HepG2 (cell line): ENCODE data around the gene TREH. TPM values are rescaled to one million over a fixed set of nuclear protein-coding genes. Genes with fewer than 3 reads are reported as not detected.

ENCODE experiments used
- ATAC-seq: fragments of 200-7000 bp; cut with Tn5 transposase; 3 replicates; pipeline ENCODE4 v1.9.1; 2020; ENCODE audit warnings: mild to moderate bottlenecking, moderate library complexity
- BruUV-seq: library from RNA; stranded (reverse); fragments of 400-500 nt; replicated peaks from 2 replicates; lab custom pipeline; 2021; lab: Mats Ljungman, UMichigan
- CTCF ChIA-PET: fragments of 300-600 bp; formaldehyde crosslinking; extraction: SDS; loops from one replicate; lab custom pipeline; 2021; ENCODE audit warnings: low total read pairs, inconsistent platforms, low intra/inter-chr PET ratio; lab: Yijun Ruan, JAX
- POLR2A ChIA-PET: fragments of 350-600 bp; sonication (Branson Sonifier 250); formaldehyde crosslinking; loops from one replicate; lab custom pipeline; 2020; ENCODE audit warnings: antibody characterized with exemption, inconsistent platforms; lab: Yijun Ruan, JAX
- DNase-seq: peaks from one replicate; pipeline ENCODE4 v3.0.0-alpha.2; 2015; ENCODE audit warnings: low spot score
- FAIRE-seq: peaks from 3 replicates; lab custom pipeline; 2011; peaks lifted over from hg19 to GRCh38; lab: Jason Lieb, UNC
- H2AFZ ChIP-seq: one replicate; pipeline ENCODE4 v1.6.1; 2011; ENCODE audit warnings: low read length, inconsistent platforms
- H3K27ac ChIP-seq: fragments of 300-600 bp; 3 replicates; pipeline ENCODE4 v1.8.0; 2011; ENCODE audit warnings: mixed run types, mild to moderate bottlenecking, mixed read lengths, low read length, inconsistent platforms; ENCODE audit not compliant: insufficient read depth; ENCODE audit errors: extremely low read length
- H3K27me3 ChIP-seq, 2 experiments: fragments of 200-600 bp in 1 of 2; 2 replicates in 1 of 2; 3 replicates in 1 of 2; pipeline versions ENCODE4 v1.6.0 to v1.8.0; 2011; ENCODE audit warnings: low read length in 2 of 2, mild to moderate bottlenecking in 2 of 2, moderate library complexity in 2 of 2, inconsistent platforms in 1 of 2; ENCODE audit not compliant: insufficient read depth in 2 of 2, control insufficient read depth in 1 of 2
- H3K36me3 ChIP-seq, 2 experiments: fragments of 200-600 bp in 1 of 2; replicated peaks in 1 of 2; 2 replicates in 1 of 2; 3 replicates in 1 of 2; pipeline versions ENCODE4 v1.5.1 to v1.8.0; 2011; ENCODE audit warnings: low read length in 2 of 2, inconsistent platforms in 1 of 2; ENCODE audit not compliant: insufficient read depth in 2 of 2, control insufficient read depth in 1 of 2
- H3K4me1 ChIP-seq: 2 replicates; pipeline ENCODE4 v1.5.1; 2012; ENCODE audit warnings: low read length, inconsistent platforms; ENCODE audit not compliant: insufficient read depth
- H3K4me2 ChIP-seq: 2 replicates; pipeline ENCODE4 v1.6.0; 2011; ENCODE audit warnings: low read depth, low read length, inconsistent platforms
- H3K4me3 ChIP-seq, 3 experiments: fragments of 200-600 bp in 1 of 3; sonication (generic), shearing (Covaris generic) in 1 of 3; replicated peaks in 1 of 3; 2 replicates each; pipeline ENCODE4 v1.5.1; 2011 to 2016; ENCODE audit warnings: low read length in 3 of 3, inconsistent platforms in 2 of 3, low read depth in 2 of 3, mild to moderate bottlenecking in 2 of 3, control low read depth in 1 of 3, mixed read lengths in 1 of 3; ENCODE audit not compliant: insufficient read depth in 1 of 3
- H3K79me2 ChIP-seq: one replicate; pipeline ENCODE4 v1.6.1; 2011; ENCODE audit warnings: low read length, inconsistent platforms; ENCODE audit not compliant: insufficient read depth
- H3K9ac ChIP-seq: 2 replicates; pipeline ENCODE4 v1.6.0; 2011; ENCODE audit warnings: mild to moderate bottlenecking, low read depth, low read length, inconsistent platforms; ENCODE audit not compliant: insufficient read depth
- H3K9me3 ChIP-seq: 2 replicates; pipeline ENCODE4 v1.5.1; 2012; ENCODE audit warnings: mild to moderate bottlenecking, low read length
- H4K20me1 ChIP-seq: 2 replicates; pipeline ENCODE4 v1.6.0; 2011; ENCODE audit warnings: inconsistent platforms, mild to moderate bottlenecking, low read length, moderate library complexity; ENCODE audit not compliant: insufficient read depth
- CEBPG ChIP-seq: IDR thresholded peaks from 2 replicates; pipeline ENCODE4 v1.6.1; 2016
- HNF1B ChIP-seq: sonication (generic); formaldehyde crosslinking; IDR thresholded peaks from 2 replicates; pipeline ENCODE4 v1.5.1; 2020; ENCODE audit warnings: mild to moderate bottlenecking, moderate library complexity, missing genetic modification reagents
- KIAA2018 ChIP-seq: sonication (generic); formaldehyde crosslinking; IDR thresholded peaks from 2 replicates; pipeline ENCODE4 v1.5.0; 2020; ENCODE audit warnings: mild to moderate bottlenecking, missing genetic modification reagents, borderline replicate concordance
- PBX3 ChIP-seq: sonication (generic); formaldehyde crosslinking; IDR thresholded peaks from 2 replicates; pipeline ENCODE4 v1.8.1; 2023; ENCODE audit warnings: missing genetic modification reagents, inconsistent platforms, borderline replicate concordance
- ZNF207 ChIP-seq: fragments of 450-650 bp; IDR thresholded peaks from 2 replicates; pipeline ENCODE4 v1.6.1; 2016; ENCODE audit warnings: antibody characterized with exemption, borderline replicate concordance
- ZNF280D ChIP-seq: sonication (generic); formaldehyde crosslinking; IDR thresholded peaks from 2 replicates; pipeline ENCODE4 v1.5.1; 2020; ENCODE audit warnings: mild to moderate bottlenecking, missing genetic modification reagents
- ZNF354B ChIP-seq: sonication (generic); formaldehyde crosslinking; IDR thresholded peaks from 2 replicates; pipeline ENCODE4 v1.8.0; 2022; ENCODE audit warnings: mild to moderate bottlenecking, missing genetic modification reagents
- ZNF44 ChIP-seq: sonication (generic); formaldehyde crosslinking; IDR thresholded peaks from 2 replicates; pipeline ENCODE4 v1.5.1; 2020; ENCODE audit warnings: mild to moderate bottlenecking, missing genetic modification reagents
- WGBS: methylation state at CpG from one replicate; pipeline ENCODE4 v1.1.6; 2017; ENCODE audit warnings: low lambda C conversion rate; 5-methylcytosine and 5-hydroxymethylcytosine counted together
- in situ Hi-C: cut with HindIII; loops from 2 replicates; pipeline ENCODE4 v1.10.0; 2017; ENCODE audit warnings: low pct_unique_long_range_greater_than_20kb; ENCODE audit not compliant: extremely low pct_ligation_motif_present
- intact Hi-C: fragments of 100-400 bp; cut with micrococcal nuclease; formaldehyde crosslinking; loops from one replicate; pipeline ENCODE4 v1.10.0; 2022; ENCODE audit not compliant: unreplicated experiment
- polyA plus RNA-seq, 8 experiments: library from polyadenylated mRNA; depleted of rRNA in 3 of 8; stranded (reverse) in 7 of 8; unstranded in 1 of 8; fragments of >200 nt; fragmentation: Illumina TruSeq in 4 of 8; extraction: Trizol in 4 of 8; gene quantifications; 2 replicates each; pipeline versions ENCODE4 v1.2.1 to v1.2.3, GENCODE V29; 2011 to 2016; ENCODE audit warnings: low read depth in 4 of 8, missing spikeins in 1 of 8, mixed read lengths in 1 of 8; ENCODE audit not compliant: insufficient read depth in 1 of 8
- total RNA-seq, 5 experiments: library from RNA; depleted of rRNA; stranded (reverse); fragments of >200 nt; fragmentation: Illumina TruSeq; extraction: Trizol; gene quantifications; 2 replicates each; pipeline ENCODE4 v1.2.3, GENCODE V29; 2016; ENCODE audit warnings: low read depth in 1 of 5

Gene TREH
- total and polyA plus RNA-seq, 2 of the 13 experiments (the other 11 are each of a cell fraction or from before 2014, with no cell fraction given): 0.53 to 0.86 TPM

- DNase-seq: no peak
- in situ Hi-C loops: no loop called here
- no TSS peak for BruUV-seq
- H3K4me2 ChIP-seq: no peak overlapping the region
- no peaks in the 10 kb centered on the region for H3K27me3 ChIP-seq
- CTCF ChIA-PET: no interaction called here
- no peaks in the 10 kb centered on the region for H3K9me3 ChIP-seq
- WGBS: 90% methylated on average over 12 of the region's 13 CpGs
- H3K79me2 ChIP-seq: no peaks in the 10 kb centered on the region
- H3K9ac ChIP-seq: no peak overlapping the region
- H3K4me3 ChIP-seq: no peak overlapping the region
- H4K20me1 ChIP-seq: no peaks in the 10 kb centered on the region
- POLR2A ChIA-PET: interaction anchor here (1.3 kb wide), 1 partner anchor 8 kb away, joined by 5 read pairs; no protein-coding TSS in a partner anchor
- H3K36me3 ChIP-seq: peaks cover 14 to 22% of the 10 kb centered on the region in 2 experiments; a peak in 4 of 5 replicates
- ATAC-seq: no peak
- intact Hi-C loops: no loop called here
- FAIRE-seq: no peak
- H3K4me1 ChIP-seq: peaks cover 3% of the 10 kb centered on the region
- no peak overlapping the region for H2AFZ ChIP-seq
- H3K27ac ChIP-seq: no peak overlapping the region
- TF ChIP-seq HNF1B (CRISPR knock-in tag): no peak
- TF ChIP-seq CEBPG: no peak
- TF ChIP-seq ZNF44 (CRISPR knock-in tag): no peak
- TF ChIP-seq ZNF280D: no peak
- no peak for TF ChIP-seq PBX3 (CRISPR knock-in tag)
- TF ChIP-seq ZNF207: no peak
- TF ChIP-seq KIAA2018 (CRISPR knock-in tag): no peak
- TF ChIP-seq ZNF354B (CRISPR knock-in tag): no peak
Measured at GRCh38 chr11:118628432-118628831, 51.0 kb downstream of the TREH start.
